ES-I3 (cell line): Measurements from ENCODE around the gene TMTC2.

ENCODE experiments used
- H3K36me3 ChIP-seq: 2 replicates; pipeline ENCODE4 v1.6.1; 2013; ENCODE audit warnings: mild to moderate bottlenecking, low read length, control low read depth, moderate library complexity; ENCODE audit not compliant: insufficient read depth
- H3K4me1 ChIP-seq: 2 replicates; pipeline ENCODE4 v1.6.1; 2013; ENCODE audit warnings: mild to moderate bottlenecking, control low read depth, low read length; ENCODE audit not compliant: insufficient read depth
- H3K9ac ChIP-seq: 2 replicates; pipeline ENCODE4 v1.6.1; 2013; ENCODE audit warnings: low read depth, mild to moderate bottlenecking, low read length, moderate library complexity
- H3K9me3 ChIP-seq: 2 replicates; pipeline ENCODE4 v1.6.1; 2013; ENCODE audit warnings: mild to moderate bottlenecking, low read length, moderate library complexity; ENCODE audit not compliant: control insufficient read depth, insufficient read depth

Gene TMTC2

DNA sequence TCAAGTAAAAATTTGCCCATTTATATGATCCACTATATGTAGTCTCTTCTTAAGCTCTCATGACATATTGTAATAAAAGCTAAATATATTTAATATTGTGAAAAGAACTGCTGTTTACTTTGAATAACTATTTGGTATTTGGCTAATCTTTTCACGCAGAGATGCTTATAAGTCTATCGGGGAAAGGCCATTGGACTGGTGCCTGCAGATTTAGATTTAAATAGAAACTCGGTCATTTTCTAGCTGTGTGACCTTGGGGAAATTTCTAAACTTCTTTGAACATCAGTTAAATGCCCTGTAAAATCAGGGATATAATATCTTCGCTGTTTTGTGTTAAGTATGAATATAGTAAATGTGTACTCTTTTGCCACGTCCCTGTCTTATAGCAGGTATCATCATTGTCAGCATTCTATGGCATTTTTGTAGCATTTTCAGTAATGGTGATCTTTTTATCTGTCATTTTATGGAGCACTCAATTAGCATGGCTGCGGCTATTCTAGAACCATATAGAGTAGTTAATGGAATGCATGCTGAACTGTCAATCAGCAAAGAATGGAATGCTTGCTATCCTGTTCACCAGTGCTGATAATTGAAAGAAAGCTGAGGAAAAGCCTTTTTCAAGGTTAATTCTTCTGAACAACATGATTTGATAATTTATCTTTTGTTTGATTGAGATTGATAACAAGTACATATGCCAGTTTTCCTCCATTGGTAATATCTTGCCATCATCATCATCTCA, 181.2 kb downstream of the TMTC2 start:
- Histone ChIP-seq H3K36me3 (no peaks in the 10 kb centered on the region), H3K9ac (no peak overlapping the region), H3K4me1 (peaks cover 11% of the 10 kb centered on the region; the same call in 1 of the 2 replicates), H3K9me3 (no peaks in the 10 kb centered on the region)

DNA sequence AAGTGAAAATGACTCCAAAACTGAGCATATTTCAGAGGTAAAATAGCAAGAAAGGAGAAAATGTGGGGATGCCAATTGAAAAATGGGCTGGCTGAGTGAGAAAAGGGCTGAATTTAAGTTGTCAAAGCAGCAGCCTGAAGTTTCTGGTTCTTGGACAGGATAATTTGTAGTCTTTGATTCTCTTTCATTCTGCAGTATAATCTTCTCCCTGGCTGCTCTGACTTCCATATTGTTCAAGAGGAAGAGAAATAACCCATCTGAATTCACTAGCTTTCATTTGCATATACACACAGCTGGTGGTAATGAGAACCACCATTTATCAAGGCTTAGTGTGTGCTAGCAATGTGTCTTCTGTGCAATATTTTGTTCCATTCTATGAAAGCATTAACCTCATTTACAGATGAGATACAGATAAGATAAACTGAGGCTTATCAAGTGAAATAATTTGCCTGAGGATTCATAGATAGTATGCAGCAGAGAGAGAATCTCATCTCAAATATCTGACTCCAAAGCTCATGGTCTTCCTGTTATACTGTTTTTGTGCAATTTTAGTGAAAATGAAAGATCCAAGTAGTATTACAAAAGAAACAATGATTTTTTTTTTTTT, 184.2 kb downstream of the TMTC2 start:
- H3K9me3 ChIP-seq: no peaks in the 10 kb centered on the region
- no peak overlapping the region for H3K9ac ChIP-seq
- H3K4me1 ChIP-seq: peaks cover 11% of the 10 kb centered on the region; the same call in 1 of the 2 replicates
- no peaks in the 10 kb centered on the region for H3K36me3 ChIP-seq

DNA sequence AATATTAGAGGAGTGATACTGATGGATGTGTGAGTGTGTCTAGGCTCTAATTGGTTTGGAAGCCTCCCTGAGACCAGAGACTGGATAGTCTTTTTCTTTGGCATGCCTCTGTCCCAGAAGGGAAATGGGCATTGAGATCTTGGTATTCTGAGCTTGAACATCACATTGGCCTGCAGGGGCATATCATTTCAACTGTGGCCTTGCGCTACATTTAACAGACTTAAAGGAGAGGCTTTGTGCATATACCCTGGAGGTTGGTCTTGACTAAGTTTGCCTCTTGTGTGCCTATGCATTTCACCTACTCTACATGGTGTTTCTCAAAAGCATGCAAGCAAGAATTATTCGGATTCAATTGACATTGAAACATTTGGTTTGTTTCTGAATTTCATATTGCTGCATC, 185.4 kb downstream of the TMTC2 start:
- Histone ChIP-seq H3K9me3 (no peaks in the 10 kb centered on the region), H3K9ac (no peak overlapping the region), H3K36me3 (no peaks in the 10 kb centered on the region), H3K4me1 (peaks cover 11% of the 10 kb centered on the region; the same call in 1 of the 2 replicates)

DNA sequence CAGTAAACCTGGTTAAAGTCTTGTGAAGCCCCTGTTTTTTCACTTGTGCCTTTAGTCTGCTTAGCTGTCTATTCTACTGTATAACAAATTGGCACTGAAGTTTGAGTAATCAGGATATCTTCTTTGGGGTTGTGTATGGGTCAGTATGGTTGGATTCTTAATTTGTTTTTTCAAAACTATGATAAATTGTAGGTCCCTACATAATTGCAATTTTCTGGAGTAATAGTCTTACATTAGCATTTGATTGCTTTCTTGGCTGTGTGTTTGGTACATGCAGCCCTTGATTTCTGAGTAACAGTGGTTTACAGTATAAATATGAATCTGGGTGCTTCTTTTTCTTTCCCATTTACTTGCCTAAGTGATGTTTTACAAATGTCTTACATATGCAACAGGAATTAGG, 186.6 kb downstream of the TMTC2 start:
- H3K9me3 ChIP-seq: no peaks in the 10 kb centered on the region

DNA sequence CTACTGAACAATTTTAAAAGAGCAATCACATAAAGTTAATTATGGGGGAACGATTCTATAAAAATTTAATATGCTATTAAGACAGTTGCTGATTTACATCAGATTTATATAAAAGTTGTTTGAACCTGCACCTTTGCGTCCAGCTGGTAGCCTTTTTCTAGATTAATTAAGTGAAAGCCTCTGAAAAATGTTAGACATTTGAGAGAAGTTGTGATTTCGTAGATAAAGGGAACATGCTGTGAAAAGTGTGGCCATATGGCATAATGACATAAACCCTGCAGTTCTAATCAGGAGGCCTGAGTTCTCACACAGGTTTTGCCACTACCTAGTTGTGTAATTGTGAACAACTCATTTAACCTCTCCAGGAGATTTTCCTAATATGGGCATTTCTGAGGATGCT, 187.2 kb downstream of the TMTC2 start:
- H3K9ac ChIP-seq: no peak overlapping the region
- H3K9me3 ChIP-seq: no peaks in the 10 kb centered on the region
- H3K4me1 ChIP-seq: peaks cover 11% of the 10 kb centered on the region; the same call in 1 of the 2 replicates
- no peaks in the 10 kb centered on the region for H3K36me3 ChIP-seq

More for the DNA sequence above, 186.6 kb downstream of the TMTC2 start:
- Histone ChIP-seq H3K36me3 (no peaks in the 10 kb centered on the region), H3K4me1 (peaks cover 11% of the 10 kb centered on the region; the same call in 1 of the 2 replicates), H3K9ac (no peak overlapping the region)

DNA sequence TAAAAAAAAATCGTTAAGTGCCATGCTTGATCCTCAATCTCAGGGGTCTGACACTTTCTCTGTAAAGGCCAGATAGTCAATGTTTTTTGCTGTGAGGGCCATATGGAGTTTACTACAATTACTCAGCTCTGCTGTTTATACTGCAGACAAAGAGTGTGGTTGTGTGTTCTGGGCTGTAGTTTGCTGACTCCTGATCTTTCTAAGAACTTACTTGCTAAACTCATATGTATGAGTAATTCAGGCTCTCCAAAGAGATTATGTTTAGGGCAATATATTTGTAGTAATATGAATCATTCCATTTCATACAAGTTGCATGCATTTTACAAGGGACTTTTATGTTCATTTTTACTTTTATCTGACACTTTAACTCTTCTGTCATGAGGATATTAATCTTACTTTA, 188.2 kb downstream of the TMTC2 start:
- Histone ChIP-seq H3K9me3 (no peaks in the 10 kb centered on the region), H3K36me3 (no peaks in the 10 kb centered on the region), H3K4me1 (peaks cover 9% of the 10 kb centered on the region; the same call in 1 of the 2 replicates), H3K9ac (no peak overlapping the region)

DNA sequence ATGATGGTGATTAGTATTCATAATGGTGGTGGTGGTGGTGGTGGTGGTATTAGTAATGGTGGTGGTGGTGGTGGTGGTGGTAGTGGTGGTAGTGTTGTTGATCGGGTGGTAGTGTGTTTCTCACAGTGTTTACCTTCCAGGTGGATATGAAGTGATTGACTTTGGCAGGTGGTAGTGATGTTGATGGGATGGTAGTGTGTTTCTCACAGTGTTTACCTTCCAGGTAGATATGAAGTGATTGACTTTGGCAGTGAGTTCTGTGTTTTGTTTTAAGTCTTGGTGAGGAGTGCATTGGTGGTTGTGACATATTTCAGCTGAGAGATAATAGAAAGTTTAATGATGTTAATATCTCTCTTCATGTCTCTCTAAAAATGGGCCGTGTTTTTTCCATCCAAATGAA, 189.4 kb downstream of the TMTC2 start:
- Histone ChIP-seq H3K9ac (no peak overlapping the region), H3K4me1 (no peaks in the 10 kb centered on the region), H3K36me3 (no peaks in the 10 kb centered on the region), H3K9me3 (no peaks in the 10 kb centered on the region)

DNA sequence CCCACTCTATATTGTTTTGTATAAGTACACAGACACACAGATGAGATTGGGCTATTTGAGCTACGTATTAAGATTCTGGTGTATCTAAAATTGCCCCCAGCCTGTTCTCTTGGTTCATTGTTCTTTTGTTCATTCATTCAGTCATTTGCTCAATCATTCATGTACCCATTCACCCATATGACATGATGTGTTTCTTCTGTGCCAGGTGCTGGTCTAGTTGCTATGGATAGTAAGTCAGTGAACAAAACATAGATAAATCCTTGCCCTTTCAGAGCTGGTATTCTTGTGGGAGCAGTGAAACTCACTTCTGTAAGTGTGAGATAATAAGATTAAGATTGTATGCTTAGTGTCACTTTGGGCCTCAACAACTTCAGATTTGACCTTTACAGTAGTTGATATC, 191.3 kb downstream of the TMTC2 start:
- H3K9ac ChIP-seq: no peak overlapping the region
- H3K9me3 ChIP-seq: no peaks in the 10 kb centered on the region
- no peaks in the 10 kb centered on the region for H3K36me3 ChIP-seq
- H3K4me1 ChIP-seq: no peaks in the 10 kb centered on the region

DNA sequence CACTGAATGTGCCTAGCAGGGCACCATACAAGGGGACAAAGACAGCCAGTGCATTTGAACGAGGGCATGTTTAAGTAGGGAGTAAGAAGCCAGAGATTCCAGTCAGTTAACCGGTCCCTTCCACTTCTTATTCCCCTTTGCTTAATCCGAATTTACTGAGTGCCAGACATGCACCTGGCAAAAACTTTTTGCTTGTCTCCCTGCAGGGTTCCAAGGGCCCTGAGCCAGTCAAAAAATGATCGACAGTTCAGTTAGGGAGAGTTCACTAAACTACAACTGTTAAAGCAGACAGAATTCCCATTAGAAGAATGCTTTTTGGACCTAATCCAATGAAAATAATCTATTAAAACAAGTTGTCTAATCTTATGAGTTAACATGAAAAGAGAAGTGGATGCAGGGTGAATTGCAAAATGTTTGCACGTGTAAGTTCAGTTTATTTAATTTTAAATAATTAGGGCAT, 193.8 kb downstream of the TMTC2 start:
- no peaks in the 10 kb centered on the region for H3K9me3 ChIP-seq
- no peaks in the 10 kb centered on the region for H3K36me3 ChIP-seq
- H3K4me1 ChIP-seq: no peaks in the 10 kb centered on the region
- H3K9ac ChIP-seq: no peak overlapping the region

DNA sequence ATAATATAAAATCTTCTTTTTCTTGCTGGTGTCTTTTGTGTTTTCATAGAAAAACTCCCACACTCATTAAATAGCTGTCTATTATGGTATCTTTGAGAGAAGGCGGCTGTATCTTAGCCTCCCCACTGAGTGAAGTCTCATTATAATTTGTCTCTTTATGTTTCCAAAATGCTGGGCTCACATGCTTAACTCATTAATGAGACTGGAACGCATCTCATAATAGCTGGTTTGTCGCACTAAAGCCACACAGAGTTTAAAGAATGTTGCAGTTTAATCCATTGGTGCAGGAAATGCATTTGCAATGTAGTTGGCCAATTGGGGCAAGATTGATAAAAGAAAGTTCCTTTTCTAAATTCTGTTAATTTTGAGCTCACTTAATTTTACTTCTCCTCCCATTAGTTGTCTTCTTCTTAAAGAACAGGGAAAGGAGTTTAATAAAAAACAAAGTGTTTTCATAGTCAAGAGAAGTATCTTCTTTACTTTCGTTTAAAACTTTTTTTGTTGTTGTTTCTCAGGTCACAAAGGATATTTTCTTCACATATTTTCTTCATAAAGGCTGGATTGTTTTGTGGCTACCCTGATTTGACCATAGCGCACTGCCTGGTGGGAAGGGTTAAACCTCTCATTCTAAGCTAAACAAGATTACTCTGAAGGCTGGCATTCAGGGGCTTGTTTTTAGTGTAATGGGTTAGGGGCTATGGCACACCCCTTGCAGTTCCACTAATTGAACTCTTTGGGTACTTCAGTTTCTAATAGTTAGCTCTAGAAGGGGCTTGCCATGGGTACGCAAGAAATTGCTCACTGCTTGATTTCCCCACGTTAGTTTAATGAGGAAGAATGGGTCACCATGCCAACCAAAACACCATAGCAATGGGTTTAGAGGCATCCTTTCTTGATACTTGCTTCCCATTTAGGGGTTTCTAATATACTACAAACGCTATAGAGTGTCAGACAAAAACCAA, 197.0 kb downstream of the TMTC2 start:
- H3K4me1 ChIP-seq: no peaks in the 10 kb centered on the region
- H3K9me3 ChIP-seq: no peaks in the 10 kb centered on the region
- no peak overlapping the region for H3K9ac ChIP-seq
- H3K36me3 ChIP-seq: no peaks in the 10 kb centered on the region

DNA sequence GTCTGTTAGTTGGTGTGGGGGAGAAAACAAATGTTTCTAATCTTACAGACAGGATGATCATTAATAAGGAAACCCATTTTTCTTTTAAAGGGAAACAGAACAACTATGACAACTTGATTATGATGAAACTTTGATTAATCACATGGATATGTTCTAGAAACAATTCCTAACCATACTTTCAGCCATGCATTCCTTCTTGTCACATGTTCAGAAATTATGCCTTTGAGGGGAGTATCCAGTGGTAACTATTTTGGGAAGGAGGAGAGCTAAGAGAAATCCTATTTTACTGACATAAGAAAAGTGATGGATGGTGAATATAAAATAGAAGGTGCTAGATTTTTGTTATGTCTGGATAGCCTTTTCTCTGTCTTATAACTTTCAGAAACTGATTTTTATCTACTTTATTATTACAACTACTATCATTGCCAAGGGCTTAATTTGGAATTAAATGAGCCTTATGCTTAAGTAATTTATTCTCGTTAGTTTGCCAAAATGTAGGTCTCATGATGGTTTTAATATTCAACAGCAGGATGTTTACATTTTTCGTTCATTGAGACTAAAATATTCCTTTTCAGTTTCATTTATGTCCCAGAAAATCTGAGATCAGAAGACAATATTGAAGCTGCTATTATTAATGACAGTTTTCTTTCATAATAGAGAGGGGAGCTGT, 200.1 kb downstream of the TMTC2 start:
- Histone ChIP-seq H3K36me3 (no peaks in the 10 kb centered on the region), H3K9ac (no peak overlapping the region), H3K4me1 (no peaks in the 10 kb centered on the region), H3K9me3 (no peaks in the 10 kb centered on the region)

DNA sequence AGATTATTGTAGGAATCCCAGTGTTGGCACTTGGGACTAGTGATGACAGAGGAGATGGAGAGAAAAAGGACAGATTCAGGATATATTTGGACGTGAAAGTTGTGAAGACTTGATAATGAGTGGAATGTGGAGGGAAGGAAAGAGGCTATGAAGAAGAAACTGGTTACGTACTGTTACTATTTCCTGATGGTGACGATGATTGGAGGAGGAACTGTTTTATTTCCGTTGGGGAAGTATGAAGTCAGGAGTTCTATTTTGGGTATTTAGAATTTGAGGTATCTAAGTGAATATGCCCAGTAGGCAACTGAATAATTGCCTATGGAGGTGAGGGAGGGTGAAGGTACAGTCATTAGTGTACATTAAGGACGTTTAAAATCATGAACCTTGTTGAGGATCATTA, 207.2 kb downstream of the TMTC2 start:
- Histone ChIP-seq H3K9ac (no peak overlapping the region), H3K9me3 (no peaks in the 10 kb centered on the region), H3K4me1 (no peaks in the 10 kb centered on the region), H3K36me3 (no peaks in the 10 kb centered on the region)

DNA sequence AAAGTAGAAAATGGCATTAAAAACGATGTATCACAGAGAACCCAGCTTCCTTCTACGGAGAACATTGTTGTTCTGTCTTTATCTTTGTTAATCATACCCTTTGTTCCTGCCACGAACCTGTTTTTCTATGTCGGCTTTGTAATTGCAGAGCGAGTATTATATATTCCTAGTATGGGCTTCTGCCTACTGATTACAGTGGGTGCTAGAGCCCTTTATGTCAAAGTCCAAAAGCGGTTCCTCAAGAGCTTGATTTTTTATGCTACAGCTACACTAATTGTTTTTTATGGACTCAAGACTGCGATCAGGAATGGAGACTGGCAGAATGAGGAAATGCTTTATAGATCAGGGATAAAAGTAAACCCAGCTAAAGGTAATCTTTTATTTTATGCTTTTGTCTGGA, 209.6 kb downstream of the TMTC2 start:
- Histone ChIP-seq H3K36me3 (no peaks in the 10 kb centered on the region), H3K9ac (no peak overlapping the region), H3K9me3 (no peaks in the 10 kb centered on the region), H3K4me1 (no peaks in the 10 kb centered on the region)

DNA sequence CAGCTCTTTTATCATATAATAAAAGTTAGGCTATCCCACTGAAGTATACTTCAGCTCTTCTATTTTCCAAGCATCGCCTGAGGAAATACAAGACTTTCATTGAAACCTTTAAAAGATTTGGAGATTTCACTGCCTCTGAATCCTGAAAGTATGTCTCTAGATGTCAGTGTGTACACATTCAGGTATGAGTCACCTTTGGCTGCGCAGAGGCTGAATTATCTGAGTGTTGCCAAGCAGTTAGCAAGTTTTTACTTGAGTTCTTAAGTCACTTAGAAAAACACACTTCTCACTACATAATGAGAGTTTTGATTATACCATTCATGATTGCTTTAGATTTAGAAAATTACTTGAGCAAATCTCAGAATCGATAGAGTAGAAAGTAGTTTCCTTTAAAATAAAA, 210.3 kb downstream of the TMTC2 start:
- Histone ChIP-seq H3K9ac (no peak overlapping the region), H3K9me3 (no peaks in the 10 kb centered on the region), H3K36me3 (no peaks in the 10 kb centered on the region), H3K4me1 (no peaks in the 10 kb centered on the region)
